K562 (cell line): ENCODE measurements around the gene HAPLN3. TPM values are rescaled to one million over a fixed set of nuclear protein-coding genes. Genes with fewer than 3 reads are reported as not detected.

Experiments
- CC2D1A ChIP-seq: fragments of 450-650 bp; IDR thresholded peaks from 2 replicates; pipeline ENCODE4 v1.6.1; 2017; ENCODE audit warnings: mild to moderate bottlenecking
- KLF16 ChIP-seq: IDR thresholded peaks from 2 replicates; pipeline ENCODE4 v1.6.1; 2016; ENCODE audit warnings: antibody characterized with exemption
- PHF21A ChIP-seq: fragments of 450-650 bp; IDR thresholded peaks from 2 replicates; pipeline ENCODE4 v1.6.1; 2017; ENCODE audit warnings: low read depth, borderline replicate concordance
- SIN3A ChIP-seq, 2 experiments: fragments of 150-350 bp in 1 of 2; IDR thresholded peaks; 2 replicates each; pipeline ENCODE4 v1.6.1; 2011 to 2016; ENCODE audit warnings: borderline replicate concordance in 2 of 2, low read depth in 2 of 2, low read length in 2 of 2, mild to moderate bottlenecking in 2 of 2, moderate library complexity in 2 of 2; ENCODE audit not compliant: control insufficient read depth in 1 of 2
- WHSC1 ChIP-seq: IDR thresholded peaks from one replicate; pipeline ENCODE4 v1.6.1; 2012; ENCODE audit warnings: low read length, control low read depth, inconsistent platforms
- XRCC3 ChIP-seq: fragments of 450-650 bp; IDR thresholded peaks from 2 replicates; pipeline ENCODE4 v1.6.1; 2017; ENCODE audit warnings: mild to moderate bottlenecking, moderate library complexity
- ZFP30 ChIP-seq: fragments of 250-450 bp; sonication (Bioruptor Pico); IDR thresholded peaks from 2 replicates; pipeline ENCODE4 v1.8.0; 2022; ENCODE audit warnings: moderate library complexity, mild to moderate bottlenecking, inconsistent platforms, borderline replicate concordance
- ZNF165 ChIP-seq: fragments of 250-450 bp; sonication (Bioruptor Pico); IDR thresholded peaks from 2 replicates; pipeline ENCODE4 v1.4.0; 2020; ENCODE audit warnings: borderline replicate concordance
- ZNF184 ChIP-seq: sonication (generic); formaldehyde crosslinking; IDR thresholded peaks from 2 replicates; pipeline ENCODE4 v1.5.0; 2020; ENCODE audit warnings: missing genetic modification reagents
- ZNF354B ChIP-seq: fragments of 250-450 bp; sonication (Bioruptor Pico); IDR thresholded peaks from 2 replicates; pipeline ENCODE4 v1.4.0; 2020
- ZNF431 ChIP-seq: sonication (generic); formaldehyde crosslinking; IDR thresholded peaks from 2 replicates; pipeline ENCODE4 v1.8.0; 2022; ENCODE audit warnings: mild to moderate bottlenecking, missing genetic modification reagents
- ZNF76 ChIP-seq: fragments of 250-450 bp; sonication (Bioruptor Pico); IDR thresholded peaks from 2 replicates; pipeline ENCODE4 v1.4.0; 2020; ENCODE audit warnings: mild to moderate bottlenecking, moderate library complexity, borderline replicate concordance
- polyA plus RNA-seq, 8 experiments: library from polyadenylated mRNA; depleted of rRNA in 4 of 8; stranded (reverse) in 5 of 8; unstranded in 3 of 8; fragments of >200 nt; fragmentation: Nextera tagmentation in 2 of 8; fragmentation: Illumina TruSeq in 1 of 8; extraction: Ambion mirVana in 2 of 8; extraction: Trizol in 1 of 8; gene quantifications; 2 replicates each; pipeline versions ENCODE4 v1.2.1 to v1.2.3, GENCODE V29; 2011 to 2014; ENCODE audit warnings: inconsistent platforms in 1 of 8, missing spikeins in 1 of 8
- total RNA-seq, 7 experiments: library from RNA; depleted of rRNA in 6 of 7; stranded (reverse); fragments of >200 nt in 6 of 7; fragmentation: Illumina TruSeq in 2 of 7; extraction: Trizol in 2 of 7; gene quantifications; 2 replicates each; pipeline versions ENCODE4 v1.2.1 to v1.2.3, GENCODE V29; 2011 to 2021; ENCODE audit warnings: low replicate concordance in 1 of 7
- TF ChIP-seq, protein P1 (sequence below): fragments of 450-650 bp; IDR thresholded peaks from 2 replicates; pipeline ENCODE4 v1.6.1; 2016; ENCODE audit warnings: missing biosample characterization, missing genetic modification characterization
- TF ChIP-seq, protein P2 (sequence below): fragments of 450-650 bp; IDR thresholded peaks from 2 replicates; pipeline ENCODE4 v1.6.1; 2016; ENCODE audit warnings: mild to moderate bottlenecking, moderate library complexity
- TF ChIP-seq, protein P3 (sequence below): sonication (generic); IDR thresholded peaks from 2 replicates; pipeline ENCODE4 v1.6.1; 2016

HAPLN3 gene
- total and polyA plus RNA-seq, 9 of the 15 experiments (the other 6 are each of a cell fraction or from before 2014, with no cell fraction given): 0.04 to 2.4 (median 0.65) TPM

DNA sequence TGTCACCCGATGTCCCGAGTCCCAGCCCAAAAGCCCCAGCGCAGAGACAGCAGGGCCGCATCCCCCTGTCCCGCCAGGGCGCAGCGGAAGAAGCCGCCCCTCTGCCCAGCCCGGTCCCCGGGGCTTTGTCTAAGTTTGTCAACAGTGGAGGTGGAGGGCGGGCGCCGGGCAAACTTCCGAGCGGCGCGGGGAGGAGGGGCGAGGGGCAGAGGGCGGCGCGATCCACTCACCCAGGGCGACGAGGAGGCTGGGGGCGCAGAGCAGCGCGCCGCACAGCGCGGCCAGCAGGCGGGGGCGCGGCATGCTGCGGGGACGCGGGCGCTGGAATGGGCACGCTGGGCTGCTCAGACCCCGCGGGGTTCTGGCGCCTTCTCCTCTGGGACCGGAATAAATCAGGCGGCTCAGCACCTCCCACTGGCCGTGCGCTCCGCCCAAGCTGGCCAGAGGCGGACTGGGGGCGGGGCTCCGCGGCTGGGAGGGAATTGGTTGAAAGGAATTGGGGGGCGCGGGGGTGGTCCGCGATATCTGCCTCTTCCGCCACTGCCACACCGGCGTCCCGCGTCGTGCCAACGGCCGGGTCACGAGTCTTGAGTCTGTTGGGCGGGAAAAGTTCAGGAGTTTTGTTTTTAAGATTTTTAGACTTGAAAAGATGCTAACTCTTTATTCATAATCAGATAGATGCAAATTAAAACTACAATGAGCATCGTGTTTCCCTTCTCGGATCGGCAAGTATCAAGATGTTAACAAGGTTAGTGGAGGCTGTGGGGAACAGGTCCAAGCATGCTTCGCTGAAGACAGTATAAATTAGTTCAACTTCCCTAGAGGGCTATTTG lies 17.9 kb upstream of the HAPLN3 start, which contains the start of gene MFGE8 (continued):
- TF ChIP-seq, protein P1, sequence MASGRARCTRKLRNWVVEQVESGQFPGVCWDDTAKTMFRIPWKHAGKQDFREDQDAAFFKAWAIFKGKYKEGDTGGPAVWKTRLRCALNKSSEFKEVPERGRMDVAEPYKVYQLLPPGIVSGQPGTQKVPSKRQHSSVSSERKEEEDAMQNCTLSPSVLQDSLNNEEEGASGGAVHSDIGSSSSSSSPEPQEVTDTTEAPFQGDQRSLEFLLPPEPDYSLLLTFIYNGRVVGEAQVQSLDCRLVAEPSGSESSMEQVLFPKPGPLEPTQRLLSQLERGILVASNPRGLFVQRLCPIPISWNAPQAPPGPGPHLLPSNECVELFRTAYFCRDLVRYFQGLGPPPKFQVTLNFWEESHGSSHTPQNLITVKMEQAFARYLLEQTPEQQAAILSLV (tag): no peak
- no peak for TF ChIP-seq ZNF165 (CRISPR knock-in tag)
- no peak for TF ChIP-seq ZNF76 (CRISPR knock-in tag)
- TF ChIP-seq ZNF354B (CRISPR knock-in tag): no peak
- no peak for TF ChIP-seq XRCC3
- no peak for TF ChIP-seq PHF21A
- TF ChIP-seq WHSC1: no peak
- no peak for TF ChIP-seq KLF16
- TF ChIP-seq CC2D1A: no peak
- TF ChIP-seq SIN3A (IDR thresholded peaks at IDR 0.05; ENCODE audit: borderline replicate concordance in 2 of 2, control insufficient read depth in 1 of 2, low read depth in 2 of 2, low read length in 2 of 2): no peak; a peak in 1 of 4 replicates
- TF ChIP-seq, protein P2, sequence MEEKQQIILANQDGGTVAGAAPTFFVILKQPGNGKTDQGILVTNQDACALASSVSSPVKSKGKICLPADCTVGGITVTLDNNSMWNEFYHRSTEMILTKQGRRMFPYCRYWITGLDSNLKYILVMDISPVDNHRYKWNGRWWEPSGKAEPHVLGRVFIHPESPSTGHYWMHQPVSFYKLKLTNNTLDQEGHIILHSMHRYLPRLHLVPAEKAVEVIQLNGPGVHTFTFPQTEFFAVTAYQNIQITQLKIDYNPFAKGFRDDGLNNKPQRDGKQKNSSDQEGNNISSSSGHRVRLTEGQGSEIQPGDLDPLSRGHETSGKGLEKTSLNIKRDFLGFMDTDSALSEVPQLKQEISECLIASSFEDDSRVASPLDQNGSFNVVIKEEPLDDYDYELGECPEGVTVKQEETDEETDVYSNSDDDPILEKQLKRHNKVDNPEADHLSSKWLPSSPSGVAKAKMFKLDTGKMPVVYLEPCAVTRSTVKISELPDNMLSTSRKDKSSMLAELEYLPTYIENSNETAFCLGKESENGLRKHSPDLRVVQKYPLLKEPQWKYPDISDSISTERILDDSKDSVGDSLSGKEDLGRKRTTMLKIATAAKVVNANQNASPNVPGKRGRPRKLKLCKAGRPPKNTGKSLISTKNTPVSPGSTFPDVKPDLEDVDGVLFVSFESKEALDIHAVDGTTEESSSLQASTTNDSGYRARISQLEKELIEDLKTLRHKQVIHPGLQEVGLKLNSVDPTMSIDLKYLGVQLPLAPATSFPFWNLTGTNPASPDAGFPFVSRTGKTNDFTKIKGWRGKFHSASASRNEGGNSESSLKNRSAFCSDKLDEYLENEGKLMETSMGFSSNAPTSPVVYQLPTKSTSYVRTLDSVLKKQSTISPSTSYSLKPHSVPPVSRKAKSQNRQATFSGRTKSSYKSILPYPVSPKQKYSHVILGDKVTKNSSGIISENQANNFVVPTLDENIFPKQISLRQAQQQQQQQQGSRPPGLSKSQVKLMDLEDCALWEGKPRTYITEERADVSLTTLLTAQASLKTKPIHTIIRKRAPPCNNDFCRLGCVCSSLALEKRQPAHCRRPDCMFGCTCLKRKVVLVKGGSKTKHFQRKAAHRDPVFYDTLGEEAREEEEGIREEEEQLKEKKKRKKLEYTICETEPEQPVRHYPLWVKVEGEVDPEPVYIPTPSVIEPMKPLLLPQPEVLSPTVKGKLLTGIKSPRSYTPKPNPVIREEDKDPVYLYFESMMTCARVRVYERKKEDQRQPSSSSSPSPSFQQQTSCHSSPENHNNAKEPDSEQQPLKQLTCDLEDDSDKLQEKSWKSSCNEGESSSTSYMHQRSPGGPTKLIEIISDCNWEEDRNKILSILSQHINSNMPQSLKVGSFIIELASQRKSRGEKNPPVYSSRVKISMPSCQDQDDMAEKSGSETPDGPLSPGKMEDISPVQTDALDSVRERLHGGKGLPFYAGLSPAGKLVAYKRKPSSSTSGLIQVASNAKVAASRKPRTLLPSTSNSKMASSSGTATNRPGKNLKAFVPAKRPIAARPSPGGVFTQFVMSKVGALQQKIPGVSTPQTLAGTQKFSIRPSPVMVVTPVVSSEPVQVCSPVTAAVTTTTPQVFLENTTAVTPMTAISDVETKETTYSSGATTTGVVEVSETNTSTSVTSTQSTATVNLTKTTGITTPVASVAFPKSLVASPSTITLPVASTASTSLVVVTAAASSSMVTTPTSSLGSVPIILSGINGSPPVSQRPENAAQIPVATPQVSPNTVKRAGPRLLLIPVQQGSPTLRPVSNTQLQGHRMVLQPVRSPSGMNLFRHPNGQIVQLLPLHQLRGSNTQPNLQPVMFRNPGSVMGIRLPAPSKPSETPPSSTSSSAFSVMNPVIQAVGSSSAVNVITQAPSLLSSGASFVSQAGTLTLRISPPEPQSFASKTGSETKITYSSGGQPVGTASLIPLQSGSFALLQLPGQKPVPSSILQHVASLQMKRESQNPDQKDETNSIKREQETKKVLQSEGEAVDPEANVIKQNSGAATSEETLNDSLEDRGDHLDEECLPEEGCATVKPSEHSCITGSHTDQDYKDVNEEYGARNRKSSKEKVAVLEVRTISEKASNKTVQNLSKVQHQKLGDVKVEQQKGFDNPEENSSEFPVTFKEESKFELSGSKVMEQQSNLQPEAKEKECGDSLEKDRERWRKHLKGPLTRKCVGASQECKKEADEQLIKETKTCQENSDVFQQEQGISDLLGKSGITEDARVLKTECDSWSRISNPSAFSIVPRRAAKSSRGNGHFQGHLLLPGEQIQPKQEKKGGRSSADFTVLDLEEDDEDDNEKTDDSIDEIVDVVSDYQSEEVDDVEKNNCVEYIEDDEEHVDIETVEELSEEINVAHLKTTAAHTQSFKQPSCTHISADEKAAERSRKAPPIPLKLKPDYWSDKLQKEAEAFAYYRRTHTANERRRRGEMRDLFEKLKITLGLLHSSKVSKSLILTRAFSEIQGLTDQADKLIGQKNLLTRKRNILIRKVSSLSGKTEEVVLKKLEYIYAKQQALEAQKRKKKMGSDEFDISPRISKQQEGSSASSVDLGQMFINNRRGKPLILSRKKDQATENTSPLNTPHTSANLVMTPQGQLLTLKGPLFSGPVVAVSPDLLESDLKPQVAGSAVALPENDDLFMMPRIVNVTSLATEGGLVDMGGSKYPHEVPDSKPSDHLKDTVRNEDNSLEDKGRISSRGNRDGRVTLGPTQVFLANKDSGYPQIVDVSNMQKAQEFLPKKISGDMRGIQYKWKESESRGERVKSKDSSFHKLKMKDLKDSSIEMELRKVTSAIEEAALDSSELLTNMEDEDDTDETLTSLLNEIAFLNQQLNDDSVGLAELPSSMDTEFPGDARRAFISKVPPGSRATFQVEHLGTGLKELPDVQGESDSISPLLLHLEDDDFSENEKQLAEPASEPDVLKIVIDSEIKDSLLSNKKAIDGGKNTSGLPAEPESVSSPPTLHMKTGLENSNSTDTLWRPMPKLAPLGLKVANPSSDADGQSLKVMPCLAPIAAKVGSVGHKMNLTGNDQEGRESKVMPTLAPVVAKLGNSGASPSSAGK: no peak
- TF ChIP-seq ZNF184 (CRISPR knock-in tag): no peak
- TF ChIP-seq ZFP30 (CRISPR knock-in tag): no peak
- TF ChIP-seq, protein P3, sequence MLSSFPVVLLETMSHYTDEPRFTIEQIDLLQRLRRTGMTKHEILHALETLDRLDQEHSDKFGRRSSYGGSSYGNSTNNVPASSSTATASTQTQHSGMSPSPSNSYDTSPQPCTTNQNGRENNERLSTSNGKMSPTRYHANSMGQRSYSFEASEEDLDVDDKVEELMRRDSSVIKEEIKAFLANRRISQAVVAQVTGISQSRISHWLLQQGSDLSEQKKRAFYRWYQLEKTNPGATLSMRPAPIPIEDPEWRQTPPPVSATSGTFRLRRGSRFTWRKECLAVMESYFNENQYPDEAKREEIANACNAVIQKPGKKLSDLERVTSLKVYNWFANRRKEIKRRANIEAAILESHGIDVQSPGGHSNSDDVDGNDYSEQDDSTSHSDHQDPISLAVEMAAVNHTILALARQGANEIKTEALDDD: no peak
- TF ChIP-seq ZNF431 (CRISPR knock-in tag): 0 out of 2 replicates have a peak, but pooled peaks have one; percentile 40
